Endothelial cell of umbilical vein (primary cell): ENCODE results near the gene HOXD4. TPM values are rescaled to one million over a fixed set of nuclear protein-coding genes. Genes with fewer than 3 reads are reported as not detected.

Source experiments
- BruUV-seq: library from RNA; stranded (reverse); fragments of 400-500 nt; replicated peaks from 2 replicates; lab custom pipeline; 2021; lab: Mats Ljungman, UMichigan
- CTCF ChIA-PET: fragments of 300-600, 350-600 bp; sonication (Branson Sonifier 250); formaldehyde crosslinking; loops from one replicate; lab custom pipeline; 2021; ENCODE audit warnings: antibody characterized with exemption, inconsistent platforms; lab: Charles Lee
- POLR2A ChIA-PET: fragments of 300-600, 350-600 bp; sonication (Branson Sonifier 250); formaldehyde crosslinking; loops from one replicate; lab custom pipeline; 2021; ENCODE audit warnings: antibody characterized with exemption, inconsistent platforms; lab: Charles Lee
- DNase-seq: peaks from one replicate; pipeline ENCODE4 v3.0.0-alpha.2; 2011; ENCODE audit warnings: low read depth, low spot score
- FAIRE-seq: peaks from 2 replicates; lab custom pipeline; 2011; peaks lifted over from hg19 to GRCh38; lab: Jason Lieb, UNC
- H2AFZ ChIP-seq: 2 replicates; pipeline ENCODE4 v1.6.0; 2012; ENCODE audit warnings: low read depth, low read length, control low read depth, inconsistent platforms
- H3K27ac ChIP-seq: 2 replicates; pipeline ENCODE4 v1.5.1; 2011; ENCODE audit warnings: low read depth, mild to moderate bottlenecking, control low read depth, low read length, moderate library complexity; ENCODE audit not compliant: insufficient read depth
- H3K27me3 ChIP-seq, 2 experiments: 2 replicates each; pipeline versions ENCODE4 v1.6.0 to v1.6.1; 2011; ENCODE audit warnings: low read length in 2 of 2, mixed read lengths in 1 of 2; ENCODE audit not compliant: control insufficient read depth in 2 of 2, insufficient read depth in 2 of 2
- H3K36me3 ChIP-seq, 2 experiments: 2 replicates in 1 of 2; 3 replicates in 1 of 2; pipeline ENCODE4 v1.5.1; 2011; ENCODE audit warnings: low read length in 2 of 2, mild to moderate bottlenecking in 1 of 2, moderate library complexity in 1 of 2; ENCODE audit not compliant: control insufficient read depth in 2 of 2, insufficient read depth in 2 of 2; ENCODE audit errors: extremely low read depth in 1 of 2
- H3K4me1 ChIP-seq: 3 replicates; pipeline ENCODE4 v1.5.1; 2011; ENCODE audit warnings: mild to moderate bottlenecking, low read length; ENCODE audit not compliant: control insufficient read depth, insufficient read depth; ENCODE audit errors: extremely low read depth
- H3K4me2 ChIP-seq: 2 replicates; pipeline ENCODE4 v1.6.1; 2011; ENCODE audit warnings: low read length, control low read depth, mixed read lengths; ENCODE audit not compliant: insufficient read depth
- H3K4me3 ChIP-seq, 3 experiments: fragments of 200-600 bp in 1 of 3; sonication (generic), shearing (Covaris generic) in 1 of 3; replicated peaks in 1 of 3; 2 replicates each; pipeline ENCODE4 v1.5.1; 2011 to 2016; ENCODE audit warnings: control low read depth in 3 of 3, low read length in 3 of 3, mild to moderate bottlenecking in 2 of 3, inconsistent platforms in 1 of 3, low read depth in 1 of 3, moderate library complexity in 1 of 3; ENCODE audit not compliant: insufficient read depth in 1 of 3
- H3K79me2 ChIP-seq: 2 replicates; pipeline ENCODE4 v1.6.0; 2012; ENCODE audit warnings: low read length, inconsistent platforms; ENCODE audit not compliant: control insufficient read depth, insufficient read depth
- H3K9ac ChIP-seq: replicated peaks from 2 replicates; pipeline ENCODE3; 2011; ENCODE audit warnings: low read length, control low read depth; ENCODE audit not compliant: insufficient read depth; ENCODE audit errors: extremely low read depth
- H3K9me1 ChIP-seq: replicated peaks from 3 replicates; pipeline ENCODE4 v1.6.0; 2011; ENCODE audit warnings: mild to moderate bottlenecking, low read length; ENCODE audit not compliant: control insufficient read depth, insufficient read depth; ENCODE audit errors: extremely low read depth
- H3K9me3 ChIP-seq: replicated peaks from 2 replicates; pipeline ENCODE4 v1.5.1; 2012; ENCODE audit warnings: low read length, inconsistent platforms; ENCODE audit not compliant: control insufficient read depth, insufficient read depth
- H4K20me1 ChIP-seq: replicated peaks from 2 replicates; pipeline ENCODE3; 2011; ENCODE audit warnings: mild to moderate bottlenecking, low read length; ENCODE audit not compliant: control insufficient read depth, insufficient read depth; ENCODE audit errors: extremely low read depth
- EZH2 ChIP-seq: IDR thresholded peaks from 2 replicates; pipeline ENCODE4 v1.6.1; 2012; ENCODE audit warnings: borderline replicate concordance, low read depth, mild to moderate bottlenecking, moderate library complexity, low read length, inconsistent platforms; ENCODE audit not compliant: severe bottlenecking
- FOS ChIP-seq: IDR thresholded peaks from 2 replicates; pipeline ENCODE4 v1.6.1; 2011; ENCODE audit warnings: mild to moderate bottlenecking, low read length, moderate library complexity, borderline replicate concordance; ENCODE audit not compliant: insufficient read depth
- GATA2 ChIP-seq: IDR thresholded peaks from 2 replicates; pipeline ENCODE4 v1.7.0; 2011; ENCODE audit warnings: low read depth, mild to moderate bottlenecking, moderate library complexity, mixed read lengths, low read length; ENCODE audit not compliant: insufficient read length, insufficient read depth
- JUN ChIP-seq: IDR thresholded peaks from 2 replicates; pipeline ENCODE4 v1.6.1; 2011; ENCODE audit warnings: borderline replicate concordance, low read depth; ENCODE audit not compliant: insufficient read length, insufficient read depth
- MYC ChIP-seq: IDR thresholded peaks from one replicate; pipeline ENCODE4 v1.6.1; 2011; ENCODE audit warnings: mild to moderate bottlenecking, low read depth, low read length
- POLR2A ChIP-seq: IDR thresholded peaks from 2 replicates; pipeline ENCODE4 v1.6.1; 2012; ENCODE audit warnings: low read depth, mild to moderate bottlenecking, control low read depth, low read length
- POLR2AphosphoS5 ChIP-seq: IDR thresholded peaks from 2 replicates; pipeline ENCODE4 v1.6.1; 2012; ENCODE audit warnings: low read depth, mild to moderate bottlenecking, control low read depth, low read length, moderate library complexity; ENCODE audit not compliant: insufficient read depth
- dilution Hi-C: fragments of 300-500 bp; cut with MboI; formaldehyde crosslinking; loops from one replicate; pipeline ENCODE4 v1.15.0; 2019; ENCODE audit warnings: low sequenced_read_pairs; ENCODE audit not compliant: extremely low pct_ligation_motif_present
- intact Hi-C: fragments of 100-400 bp; cut with micrococcal nuclease; formaldehyde crosslinking; loops from one replicate; pipeline ENCODE4 v1.10.0; 2022
- polyA plus RNA-seq, 4 experiments: library from polyadenylated mRNA; depleted of rRNA in 3 of 4; stranded (reverse) in 3 of 4; unstranded in 1 of 4; fragments of >200 nt; gene quantifications; 2 replicates each; pipeline versions ENCODE4 v1.2.1 to v1.2.3, GENCODE V29; 2011 to 2012; ENCODE audit warnings: missing spikeins in 1 of 4
- total RNA-seq: library from RNA; stranded (reverse); gene quantifications from 2 replicates; pipeline ENCODE4 v1.2.3, GENCODE V29; 2021
- TF ChIP-seq, protein P1 (sequence below): IDR thresholded peaks from 2 replicates; pipeline ENCODE4 v1.6.1; 2011; ENCODE audit not compliant: insufficient read depth, insufficient read length
- TF ChIP-seq, protein P2 (sequence below), 2 donors: IDR thresholded peaks; 1 replicate in 1 of 2; 2 replicates in 1 of 2; pipeline ENCODE4 v1.5.1; 2011; ENCODE audit warnings: low read length in 2 of 2, mild to moderate bottlenecking in 2 of 2, moderate library complexity in 2 of 2, control low read depth in 1 of 2, inconsistent platforms in 1 of 2, low read depth in 1 of 2; ENCODE audit not compliant: insufficient read depth in 1 of 2; ENCODE audit errors: extremely low read depth in 1 of 2

HOXD4 gene
- total and polyA plus RNA-seq, 2 donors (not counting 3 experiments of a cell fraction or from before 2014, with no cell fraction given): 7.6 to 13.7 TPM

DNA sequence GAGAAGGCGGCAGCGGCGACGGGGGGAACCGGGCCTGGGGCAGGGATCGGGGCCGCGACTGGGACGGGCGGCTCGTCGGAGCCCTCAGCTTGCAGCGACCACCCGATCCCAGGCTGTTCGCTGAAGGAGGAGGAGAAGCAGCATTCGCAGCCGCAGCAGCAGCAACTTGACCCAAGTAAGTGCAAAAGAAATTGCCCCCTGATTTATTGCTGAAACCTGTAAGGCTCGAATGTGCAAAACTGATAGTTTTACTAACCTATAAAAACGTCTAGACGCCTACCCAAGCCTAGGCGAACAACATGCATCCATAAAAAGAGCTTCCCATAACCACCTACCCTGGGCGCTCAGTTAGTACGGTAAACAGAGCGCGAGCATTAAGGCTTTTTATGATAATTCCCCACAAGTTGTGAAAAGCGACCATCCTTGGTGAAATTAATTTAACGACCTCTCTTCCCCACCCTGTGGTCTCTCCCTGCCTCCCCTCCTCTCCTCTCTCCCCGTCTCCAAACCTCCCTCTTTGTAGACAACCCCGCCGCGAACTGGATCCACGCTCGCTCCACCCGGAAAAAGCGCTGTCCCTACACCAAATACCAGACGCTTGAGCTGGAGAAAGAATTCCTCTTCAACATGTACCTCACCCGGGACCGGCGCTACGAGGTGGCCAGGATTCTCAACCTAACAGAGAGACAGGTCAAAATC lies 27.8 kb upstream of the HOXD4 start:
- no peaks in the 10 kb centered on the region for H3K36me3 ChIP-seq
- peaks cover 23% of the 10 kb centered on the region for H3K4me1 ChIP-seq
- peak overlapping the region; percentile 49 to 77 (median 61) for H3K4me3 ChIP-seq
- BruUV-seq: TSS peak; percentile 21
- FAIRE-seq (peak; percentile 42), DNase-seq (peak; percentile 48)
- peak overlapping the region; percentile 80 for H3K4me2 ChIP-seq
- no peaks in the 10 kb centered on the region for H3K9me3 ChIP-seq
- H3K27ac ChIP-seq: no peak overlapping the region
- dilution Hi-C loops: no loop called here
- ChIA-PET CTCF (interaction anchor here (1.0 to 4.7 kb wide), 10 partner anchors 8 to 1041 kb away, joined by 3 to 28 read pairs (median 11); no protein-coding TSS in a partner anchor), POLR2A (no interaction called here)
- H3K27me3 ChIP-seq: peaks cover 30 to 40% of the 10 kb centered on the region in 2 experiments
- H3K9ac ChIP-seq: peak overlapping the region; percentile 17
- H3K79me2 ChIP-seq: no peaks in the 10 kb centered on the region
- intact Hi-C loops: no loop called here
- TF ChIP-seq FOS (no peak), GATA2 (no peak), JUN (no peak), EZH2 (no peak), POLR2A (no peak), POLR2AphosphoS5 (no peak), MYC (no peak)
- TF ChIP-seq, protein P1, sequence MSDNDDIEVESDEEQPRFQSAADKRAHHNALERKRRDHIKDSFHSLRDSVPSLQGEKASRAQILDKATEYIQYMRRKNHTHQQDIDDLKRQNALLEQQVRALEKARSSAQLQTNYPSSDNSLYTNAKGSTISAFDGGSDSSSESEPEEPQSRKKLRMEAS: no peak
- TF ChIP-seq, protein P2, sequence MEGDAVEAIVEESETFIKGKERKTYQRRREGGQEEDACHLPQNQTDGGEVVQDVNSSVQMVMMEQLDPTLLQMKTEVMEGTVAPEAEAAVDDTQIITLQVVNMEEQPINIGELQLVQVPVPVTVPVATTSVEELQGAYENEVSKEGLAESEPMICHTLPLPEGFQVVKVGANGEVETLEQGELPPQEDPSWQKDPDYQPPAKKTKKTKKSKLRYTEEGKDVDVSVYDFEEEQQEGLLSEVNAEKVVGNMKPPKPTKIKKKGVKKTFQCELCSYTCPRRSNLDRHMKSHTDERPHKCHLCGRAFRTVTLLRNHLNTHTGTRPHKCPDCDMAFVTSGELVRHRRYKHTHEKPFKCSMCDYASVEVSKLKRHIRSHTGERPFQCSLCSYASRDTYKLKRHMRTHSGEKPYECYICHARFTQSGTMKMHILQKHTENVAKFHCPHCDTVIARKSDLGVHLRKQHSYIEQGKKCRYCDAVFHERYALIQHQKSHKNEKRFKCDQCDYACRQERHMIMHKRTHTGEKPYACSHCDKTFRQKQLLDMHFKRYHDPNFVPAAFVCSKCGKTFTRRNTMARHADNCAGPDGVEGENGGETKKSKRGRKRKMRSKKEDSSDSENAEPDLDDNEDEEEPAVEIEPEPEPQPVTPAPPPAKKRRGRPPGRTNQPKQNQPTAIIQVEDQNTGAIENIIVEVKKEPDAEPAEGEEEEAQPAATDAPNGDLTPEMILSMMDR (IDR thresholded peaks at IDR 0.05; ENCODE audit: extremely low read depth in 1 of 2, insufficient read depth in 1 of 2, low read depth in 1 of 2, low read length in 2 of 2): no peak
- no peaks in the 10 kb centered on the region for H3K9me1 ChIP-seq
- no peaks in the 10 kb centered on the region for H4K20me1 ChIP-seq
- H2AFZ ChIP-seq: peak overlapping the region; percentile 89
